GM21576 (cell line): ENCODE data around the gene CCDC57.
"Not testable (repeated sequence)": the region's sequence is repeated elsewhere in the genome, so short reads cannot be mapped to it uniquely, and the experiment has no call there.

Source experiments
- ATAC-seq: cut with Tn5 transposase; IDR thresholded peaks from one replicate; pipeline ENCODE4 v1.9.1; 2021; ENCODE audit warnings: mild to moderate bottlenecking, moderate library complexity; ENCODE audit not compliant: unreplicated experiment

The CCDC57 gene

DNA sequence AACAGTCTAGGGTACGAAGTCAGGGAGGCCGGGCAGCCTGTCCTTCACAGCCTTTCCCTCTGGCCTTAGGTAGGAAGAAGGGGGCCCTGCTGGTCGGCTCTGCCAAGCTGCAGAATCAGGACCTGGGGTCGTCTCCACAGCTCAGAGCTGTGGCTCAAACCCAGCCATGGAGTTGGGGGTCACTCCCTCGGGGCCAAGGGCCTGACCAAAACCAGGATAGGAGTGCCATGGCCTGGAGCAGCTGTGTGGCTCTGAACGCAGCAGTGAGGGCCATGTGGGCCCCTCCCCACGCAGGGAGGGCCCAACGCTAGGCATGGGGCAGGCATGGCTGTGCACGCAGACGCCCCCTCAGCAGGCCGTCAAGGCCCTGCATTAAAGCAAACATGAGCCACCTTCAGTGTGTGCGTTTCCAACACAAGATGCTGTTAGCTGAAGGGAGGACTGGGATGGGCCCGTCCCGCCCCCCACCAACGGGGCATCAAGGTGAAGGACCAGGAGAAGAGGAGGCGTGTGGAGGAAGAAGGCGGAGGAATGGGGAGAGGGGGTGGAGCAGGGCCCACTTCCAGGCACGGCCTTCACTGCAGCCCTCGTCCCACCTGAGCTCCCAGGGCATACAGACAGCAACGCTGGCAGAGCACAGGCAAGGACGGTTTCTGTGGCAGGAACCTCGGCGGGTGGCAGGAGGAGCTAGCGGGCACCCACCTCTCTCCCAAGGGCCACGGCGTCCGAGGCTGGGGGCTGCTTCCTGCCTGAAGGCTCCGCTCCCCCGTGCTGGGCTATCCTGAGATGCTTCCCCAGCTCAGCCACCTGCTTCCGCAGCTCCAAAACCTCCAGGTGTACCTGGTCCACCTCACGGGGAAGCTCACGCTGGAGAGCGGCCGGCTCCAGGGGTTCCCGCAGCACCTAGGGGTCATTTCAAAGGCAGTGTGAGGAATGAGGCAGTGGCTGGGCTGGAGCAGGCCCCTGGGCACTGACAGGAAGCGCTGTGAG is 55.3 kb downstream of the CCDC57 start:
- ATAC-seq, result no peak

GRCh38 chr17:82156284-82156925 is 56.2 kb downstream of the CCDC57 start:
- no peak for ATAC-seq

GRCh38 chr17:82155606-82156005 is 57.0 kb downstream of the CCDC57 start:
- ATAC-seq, result no peak

DNA sequence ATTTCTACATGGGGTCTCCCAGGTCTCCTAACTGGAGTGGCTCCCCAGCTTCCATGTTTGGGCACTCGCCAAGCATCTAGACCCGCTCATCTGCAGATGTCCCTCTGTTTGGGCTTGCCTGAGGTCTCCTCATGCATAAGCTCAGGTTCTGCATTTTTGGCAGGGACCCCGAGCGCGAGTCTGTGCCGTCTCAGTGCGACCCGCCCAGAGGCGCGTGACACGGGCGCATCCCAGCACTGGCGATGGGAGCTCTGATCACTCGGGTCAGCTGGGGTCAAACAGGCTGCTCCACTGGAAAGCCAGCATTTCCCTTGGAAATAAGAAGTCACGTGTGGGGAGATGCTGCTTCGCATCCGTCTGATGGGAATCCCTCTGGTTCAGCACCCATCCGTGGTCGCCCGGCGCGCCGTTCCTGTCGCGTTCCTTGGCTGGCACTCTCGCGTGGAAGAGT is 57.7 kb downstream of the CCDC57 start:
- no peak for ATAC-seq

GRCh38 chr17:82153745-82154375 is 58.8 kb downstream of the CCDC57 start:
- ATAC-seq, result no peak

GRCh38 chr17:82153295-82153691 is 59.3 kb downstream of the CCDC57 start:
- no peak for ATAC-seq

- ATAC-seq, result no peak
These were observed 59.9 kb downstream of the CCDC57 start for GRCh38 chr17:82152556-82153294.

DNA sequence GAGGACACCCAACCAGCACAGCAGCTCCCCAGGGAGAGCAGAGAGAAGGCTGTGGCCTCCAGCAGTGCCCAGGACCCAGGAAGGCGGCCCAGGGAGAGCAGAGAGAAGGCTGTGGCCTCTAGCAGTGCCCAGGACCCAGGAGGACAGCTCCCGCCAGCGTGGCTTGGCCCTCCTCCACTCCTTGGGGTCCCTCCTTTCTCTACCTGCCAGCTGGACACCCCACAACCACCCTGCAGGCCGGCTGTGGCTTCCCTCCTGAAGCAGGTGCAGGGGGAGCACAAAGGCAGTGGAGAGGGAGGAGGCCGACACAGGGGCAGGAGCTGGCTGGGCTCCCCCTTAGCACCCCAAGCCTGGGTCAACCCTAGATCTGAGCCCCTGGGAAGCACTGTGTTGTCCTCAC is 60.5 kb downstream of the CCDC57 start:
- ATAC-seq, result no peak

DNA sequence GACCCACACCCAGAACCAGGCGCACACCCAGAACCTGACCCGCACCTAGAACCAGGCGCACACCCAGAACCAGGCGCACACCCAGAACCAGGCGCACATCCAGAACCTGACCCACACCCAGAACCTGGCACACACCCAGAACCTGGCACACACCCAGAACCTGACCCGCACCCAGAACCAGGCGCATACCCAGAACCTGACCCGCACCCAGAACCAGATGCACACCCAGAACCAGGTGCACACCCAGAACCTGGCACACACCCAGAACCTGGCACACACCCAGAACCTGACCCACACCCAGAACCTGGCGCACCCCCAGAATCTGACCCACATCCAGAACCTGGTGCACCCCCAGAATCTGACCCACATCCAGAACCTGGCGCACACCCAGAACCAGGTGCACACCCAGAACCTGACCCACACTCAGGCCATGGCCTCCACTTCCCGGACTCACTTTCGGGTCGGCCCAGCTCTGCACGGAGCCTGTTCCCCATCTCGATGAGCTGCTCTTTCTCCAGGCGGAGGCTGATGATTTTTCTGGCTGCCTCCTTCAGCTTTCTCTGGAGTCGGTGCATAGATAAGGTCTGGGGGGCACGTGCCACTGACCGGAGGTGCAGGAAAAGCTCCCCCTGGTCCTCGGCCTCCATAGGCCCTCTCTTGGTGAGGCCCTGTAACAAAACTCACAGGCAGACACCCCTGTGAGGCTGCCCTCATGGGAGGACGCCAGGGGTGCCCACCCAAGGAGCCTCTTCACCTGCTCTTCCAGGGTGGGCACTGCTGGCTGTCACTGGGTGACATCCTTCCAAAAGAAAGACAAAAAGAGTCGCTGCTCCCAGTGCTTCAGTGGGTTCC is 61.3 kb downstream of the CCDC57 start:
- ATAC-seq, result no peak

- no peak for ATAC-seq
These were observed 63.1 kb downstream of the CCDC57 start for GRCh38 chr17:82149401-82150099.

GRCh38 chr17:82148997-82149396 is 63.6 kb downstream of the CCDC57 start:
- ATAC-seq, result no peak

DNA sequence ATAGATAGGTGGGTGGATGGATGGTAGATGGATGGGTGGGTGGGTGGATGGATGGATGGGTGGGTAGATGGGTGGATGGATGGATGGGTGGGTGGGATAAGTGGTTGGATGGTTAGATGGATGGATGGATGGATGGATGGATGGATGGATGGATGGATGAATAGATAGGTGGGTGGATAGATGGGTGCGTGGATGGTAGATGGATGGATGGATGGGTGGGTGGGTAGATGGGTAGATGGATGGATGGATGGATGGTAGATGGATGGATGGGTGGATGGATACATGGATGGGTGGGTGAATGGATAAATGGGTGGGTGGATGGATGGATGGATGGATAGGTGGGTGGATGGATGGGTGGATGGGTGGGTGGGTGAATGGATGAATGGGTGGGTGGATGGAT is 64.6 kb downstream of the CCDC57 start:
- ATAC-seq, result no peak

DNA sequence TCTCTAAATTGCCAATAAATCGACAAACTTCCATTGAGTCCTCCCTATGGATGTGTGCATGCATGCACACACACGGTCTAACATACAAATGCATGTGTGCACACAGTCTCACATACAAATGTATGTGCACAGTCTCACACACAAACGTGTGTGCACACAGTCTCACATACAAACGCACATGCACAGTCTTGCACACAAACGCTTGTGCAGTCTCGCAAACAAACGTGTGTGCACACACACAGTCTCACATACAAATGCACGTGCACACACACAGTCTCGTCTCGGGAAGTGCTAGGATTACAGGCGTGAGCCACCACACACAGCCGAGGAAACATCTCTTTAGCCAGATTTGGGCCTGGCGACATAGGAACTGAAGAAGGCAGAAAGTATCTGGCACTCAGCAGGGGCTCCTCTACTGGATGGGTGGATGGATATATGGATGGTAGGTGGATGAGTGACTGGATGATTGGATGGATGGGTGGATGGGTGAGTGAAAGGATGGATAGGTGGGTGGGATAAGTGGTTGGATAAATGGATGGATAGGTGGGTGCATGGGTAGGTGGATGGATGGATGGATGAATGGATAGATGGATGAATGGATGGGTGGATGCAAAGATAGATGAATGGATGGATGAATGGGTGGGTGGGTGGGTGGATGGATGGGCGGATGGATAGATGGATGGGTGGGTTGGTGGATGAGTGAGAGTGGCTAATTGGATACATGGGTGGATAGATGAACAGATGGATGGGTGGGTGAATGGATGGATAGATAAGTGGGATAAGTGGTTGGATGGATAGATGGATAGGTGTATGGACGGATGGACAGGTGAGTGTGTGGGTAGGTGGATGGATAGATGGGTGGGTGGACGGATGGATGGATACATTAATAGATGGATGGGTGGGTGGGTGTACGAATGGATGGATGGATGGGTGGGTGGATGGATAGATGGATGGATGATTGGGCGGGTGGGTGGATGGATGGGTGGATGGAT is 65.7 kb downstream of the CCDC57 start:
- ATAC-seq, result no peak

- no peak for ATAC-seq
These were observed 67.0 kb downstream of the CCDC57 start for GRCh38 chr17:82145550-82146155.

- no peak for ATAC-seq
These were observed 69.3 kb downstream of the CCDC57 start for GRCh38 chr17:82143333-82143732.

GRCh38 chr17:82139961-82140360 is 72.7 kb downstream of the CCDC57 start:
- not testable (repeated sequence) for ATAC-seq

DNA sequence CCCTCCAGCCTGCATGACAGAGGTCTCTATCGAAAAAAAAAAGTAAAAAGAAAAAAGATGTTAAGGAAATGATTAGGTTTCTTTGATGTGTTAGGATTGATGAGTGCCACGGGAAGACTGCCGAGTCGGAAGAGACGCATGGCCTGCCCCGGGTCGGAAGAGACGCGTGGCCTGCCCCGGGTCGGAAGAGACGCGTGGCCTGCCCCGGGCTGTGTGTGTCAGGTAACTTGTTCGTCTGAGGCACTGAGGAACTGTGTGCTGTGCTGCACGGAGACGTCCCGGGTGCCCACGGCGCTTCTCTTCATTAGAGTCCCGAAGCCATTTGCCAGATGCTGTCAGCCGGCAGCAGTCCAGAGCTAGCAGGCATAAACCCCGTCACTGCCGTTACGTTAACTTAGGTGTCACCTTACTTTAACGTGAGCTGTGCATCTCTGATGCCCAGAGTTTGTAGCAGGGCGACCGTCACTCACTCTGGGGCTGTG is 74.1 kb downstream of the CCDC57 start:
- ATAC-seq, result no peak

DNA sequence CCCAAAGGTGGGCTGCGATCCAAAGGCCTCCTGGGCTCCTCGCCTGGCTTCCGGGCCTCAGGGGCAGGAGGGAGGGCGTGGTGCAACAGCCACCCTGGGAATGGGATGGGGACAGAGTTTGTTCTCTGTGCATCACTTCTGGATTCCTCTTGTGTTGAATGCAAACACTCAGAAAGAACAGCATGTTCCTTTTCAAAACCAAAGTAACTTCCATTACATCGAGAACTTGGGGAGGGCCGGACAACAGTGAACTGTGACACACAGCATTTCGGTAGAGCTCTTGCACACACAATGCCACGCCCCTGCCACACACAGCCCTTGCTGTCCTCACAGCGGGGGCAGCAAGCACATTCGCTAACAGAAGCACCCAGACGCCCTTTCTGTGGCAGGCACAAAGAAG is 78.5 kb downstream of the CCDC57 start:
- ATAC-seq, result no peak
